Measurements from ENCODE around the gene CIZ1. TPM values are rescaled to one million over a fixed set of nuclear protein-coding genes. Genes with fewer than 3 reads are reported as not detected.
A peak's percentile ranks its signal among the peaks of the same experiment; 100 is the strongest.

The CIZ1 gene
- total and polyA plus RNA-seq, 2 experiments from 2014 or later = 48.5 to 73.1 TPM

DNA sequence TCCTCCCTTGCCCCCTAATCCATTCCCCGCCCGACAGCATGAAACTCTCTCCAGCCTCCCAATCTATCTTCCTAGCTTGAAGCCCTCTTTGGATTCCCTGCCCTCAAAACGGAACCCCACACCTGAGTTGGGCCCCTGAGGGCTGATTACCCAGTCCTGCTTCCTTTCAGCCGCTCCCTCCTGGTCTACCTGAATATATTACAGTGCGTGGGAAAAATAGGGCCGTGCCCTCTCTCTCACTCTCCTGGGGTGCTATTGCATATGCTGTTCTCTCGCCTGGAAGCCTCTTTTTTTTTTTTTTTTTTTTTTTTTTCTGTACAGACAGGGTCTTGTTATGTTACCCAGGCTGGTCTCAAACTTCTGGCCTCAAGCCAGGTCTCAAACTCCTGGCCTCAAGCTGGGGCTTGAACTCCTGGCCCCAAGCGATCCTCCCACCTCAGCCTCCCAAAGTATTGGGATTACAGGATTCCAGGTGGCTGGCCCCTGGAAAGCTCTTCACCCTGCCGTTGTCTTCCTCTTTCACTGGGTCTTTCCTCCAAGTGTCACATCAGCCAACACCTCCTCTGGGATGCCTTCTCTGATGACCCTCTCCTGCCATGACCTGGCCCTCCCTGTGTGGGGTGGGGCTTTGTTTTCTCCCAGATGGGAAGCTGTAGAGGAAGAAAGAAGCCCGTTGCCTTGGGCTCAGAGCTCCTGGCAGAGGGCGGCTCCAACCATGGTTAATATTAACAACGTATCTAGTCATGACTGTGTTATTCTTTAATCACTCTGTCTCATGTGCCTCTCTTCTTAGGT, 20.0 kb upstream of the CIZ1 start:
- H3K36me3 ChIP-seq (ENCODE audit: low read depth) = no peaks in the 10 kb centered on the region
- H3K9ac ChIP-seq = no peak overlapping the region
- no peaks in the 10 kb centered on the region for H3K79me2 ChIP-seq (ENCODE audit: insufficient read depth)
- 68 to 71% methylated on average over 11 to 12 of the region's 12 CpGs for WGBS, 2 experiments (ENCODE audit: low coverage in 1 of 2, low lambda C conversion rate in 2 of 2, missing lambda C conversion rate in 2 of 2)
- peak; percentile 56 for DNase-seq
- no peaks in the 10 kb centered on the region for H3K9me3 ChIP-seq (ENCODE audit: low read depth)
- no peak overlapping the region for H3K4me2 ChIP-seq (ENCODE audit: unreplicated experiment)
- peaks cover 4% of the 10 kb centered on the region for H3F3A ChIP-seq (ENCODE audit: insufficient read depth)
- H4K20me1 ChIP-seq (ENCODE audit: insufficient read depth) = no peaks in the 10 kb centered on the region
- in situ Hi-C loops (cut with MboI) = no loop called here
- no peaks in the 10 kb centered on the region for H3K9me2 ChIP-seq (ENCODE audit: insufficient read depth)
- no peak for TF ChIP-seq EZH2 (IDR thresholded peaks at IDR 0.05; ENCODE audit: insufficient read depth, poor library complexity, severe bottlenecking)
- TF ChIP-seq EZH2phosphoT487 (IDR thresholded peaks at IDR 0.05; ENCODE audit: insufficient read depth, low read depth) = no peak
- no peak overlapping the region for H3K27ac ChIP-seq
- H3K27me3 ChIP-seq (replicated peaks; ENCODE audit: insufficient read depth) = no peaks in the 10 kb centered on the region
- H3K4me1 ChIP-seq (ENCODE audit: insufficient read depth) = peaks cover 19% of the 10 kb centered on the region
- no peak overlapping the region for H2AFZ ChIP-seq
- H3K4me3 ChIP-seq = no peak overlapping the region

DNA sequence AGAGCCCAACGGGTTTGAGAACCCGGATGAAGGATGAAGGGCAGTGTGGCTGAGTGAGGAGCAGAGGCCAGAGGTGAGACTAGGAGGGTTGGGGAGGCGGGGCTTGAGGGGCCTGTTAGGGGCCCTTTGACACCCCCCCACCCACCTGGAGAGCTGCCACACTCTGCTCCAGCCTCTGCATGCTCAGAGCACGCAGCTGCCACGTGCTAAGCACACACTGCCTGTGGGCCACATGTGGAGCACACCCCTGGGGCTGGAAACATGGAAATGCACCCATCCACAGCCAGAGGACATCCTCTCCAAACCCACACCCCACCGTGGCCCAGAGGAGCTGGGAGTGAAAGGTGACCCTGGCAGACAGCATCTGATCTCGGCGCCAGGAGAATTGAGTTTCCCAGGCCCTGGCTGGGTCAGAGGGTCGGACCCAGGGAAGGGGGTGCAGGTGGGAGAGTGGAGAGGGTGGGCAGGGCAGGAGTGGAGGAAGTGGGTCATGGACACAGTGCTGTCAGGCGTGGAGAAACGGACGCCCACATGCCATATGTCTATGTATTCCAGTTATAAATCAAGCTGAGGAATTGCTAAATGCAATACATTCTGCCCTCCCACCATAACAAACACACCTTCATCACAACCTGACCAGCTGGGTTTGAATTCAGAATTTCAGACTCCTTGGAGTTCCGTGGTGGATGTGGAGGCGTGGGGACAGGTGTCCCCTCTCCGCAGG, 17.7 kb upstream of the CIZ1 start:
- Histone ChIP-seq H3K4me2 (ENCODE audit: unreplicated experiment) (no peak overlapping the region), H3K9me3 (ENCODE audit: low read depth) (no peaks in the 10 kb centered on the region), H2AFZ (no peak overlapping the region), H3K4me3 (no peak overlapping the region), H4K20me1 (ENCODE audit: insufficient read depth) (no peaks in the 10 kb centered on the region), H3F3A (ENCODE audit: insufficient read depth) (no peaks in the 10 kb centered on the region; the same call in 1 of the 2 replicates), H3K27ac (no peak overlapping the region), H3K79me2 (ENCODE audit: insufficient read depth) (peaks cover 12% of the 10 kb centered on the region; the same call in 1 of the 2 replicates), H3K9ac (no peak overlapping the region), H3K36me3 (ENCODE audit: low read depth) (no peaks in the 10 kb centered on the region), H3K9me2 (ENCODE audit: insufficient read depth) (no peaks in the 10 kb centered on the region), H3K27me3 (replicated peaks; ENCODE audit: insufficient read depth) (no peaks in the 10 kb centered on the region), H3K4me1 (ENCODE audit: insufficient read depth) (no peaks in the 10 kb centered on the region)
- DNase-seq = no peak
- no peak for TF ChIP-seq EZH2 (IDR thresholded peaks at IDR 0.05; ENCODE audit: insufficient read depth, poor library complexity, severe bottlenecking)
- TF ChIP-seq EZH2phosphoT487 (IDR thresholded peaks at IDR 0.05; ENCODE audit: insufficient read depth, low read depth) = no peak
- WGBS, 2 experiments (ENCODE audit: low coverage in 1 of 2, low lambda C conversion rate in 2 of 2, missing lambda C conversion rate in 2 of 2) = 65 to 69% methylated on average over 14 to 15 of the region's 15 CpGs
- in situ Hi-C loops (cut with MboI) = no loop called here

DNA sequence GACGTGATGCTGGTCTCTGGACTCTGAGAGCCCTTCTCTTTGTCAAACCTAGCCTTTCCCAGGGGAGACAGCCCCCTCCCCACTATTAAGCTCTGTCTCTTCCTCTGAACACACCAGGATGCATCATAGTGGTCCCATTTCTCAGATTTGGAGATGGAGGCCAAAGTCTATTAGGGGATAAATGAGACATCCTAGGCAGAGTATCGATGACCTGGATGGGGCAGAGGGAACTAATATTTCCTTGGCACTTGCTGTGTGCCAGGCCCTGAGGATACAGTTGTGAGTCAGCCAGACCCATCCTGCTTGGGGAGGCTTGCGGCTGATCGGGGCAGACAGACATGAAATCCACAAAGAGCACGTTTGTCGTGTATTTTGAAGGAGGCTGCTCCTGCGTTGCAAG, 17.0 kb upstream of the CIZ1 start:
- Histone ChIP-seq H3K4me3 (no peak overlapping the region), H3F3A (ENCODE audit: insufficient read depth) (no peaks in the 10 kb centered on the region; the same call in 1 of the 2 replicates), H3K9me3 (ENCODE audit: low read depth) (no peaks in the 10 kb centered on the region), H3K4me1 (ENCODE audit: insufficient read depth) (no peaks in the 10 kb centered on the region), H3K27me3 (replicated peaks; ENCODE audit: insufficient read depth) (no peaks in the 10 kb centered on the region), H3K9ac (no peak overlapping the region), H4K20me1 (ENCODE audit: insufficient read depth) (no peaks in the 10 kb centered on the region), H3K9me2 (ENCODE audit: insufficient read depth) (no peaks in the 10 kb centered on the region), H3K27ac (no peak overlapping the region), H3K4me2 (ENCODE audit: unreplicated experiment) (no peak overlapping the region), H3K79me2 (ENCODE audit: insufficient read depth) (peaks cover 15% of the 10 kb centered on the region; the same call in 1 of the 2 replicates), H3K36me3 (ENCODE audit: low read depth) (no peaks in the 10 kb centered on the region), H2AFZ (no peak overlapping the region)
- no peak for TF ChIP-seq EZH2 (IDR thresholded peaks at IDR 0.05; ENCODE audit: insufficient read depth, poor library complexity, severe bottlenecking)
- no peak for TF ChIP-seq EZH2phosphoT487 (IDR thresholded peaks at IDR 0.05; ENCODE audit: insufficient read depth, low read depth)
- in situ Hi-C loops (cut with MboI) = no loop called here
- DNase-seq = no peak
- WGBS, 2 experiments (ENCODE audit: low coverage in 1 of 2, low lambda C conversion rate in 2 of 2, missing lambda C conversion rate in 2 of 2) = 56 to 58% methylated on average over 7 of the region's 7 CpGs

DNA sequence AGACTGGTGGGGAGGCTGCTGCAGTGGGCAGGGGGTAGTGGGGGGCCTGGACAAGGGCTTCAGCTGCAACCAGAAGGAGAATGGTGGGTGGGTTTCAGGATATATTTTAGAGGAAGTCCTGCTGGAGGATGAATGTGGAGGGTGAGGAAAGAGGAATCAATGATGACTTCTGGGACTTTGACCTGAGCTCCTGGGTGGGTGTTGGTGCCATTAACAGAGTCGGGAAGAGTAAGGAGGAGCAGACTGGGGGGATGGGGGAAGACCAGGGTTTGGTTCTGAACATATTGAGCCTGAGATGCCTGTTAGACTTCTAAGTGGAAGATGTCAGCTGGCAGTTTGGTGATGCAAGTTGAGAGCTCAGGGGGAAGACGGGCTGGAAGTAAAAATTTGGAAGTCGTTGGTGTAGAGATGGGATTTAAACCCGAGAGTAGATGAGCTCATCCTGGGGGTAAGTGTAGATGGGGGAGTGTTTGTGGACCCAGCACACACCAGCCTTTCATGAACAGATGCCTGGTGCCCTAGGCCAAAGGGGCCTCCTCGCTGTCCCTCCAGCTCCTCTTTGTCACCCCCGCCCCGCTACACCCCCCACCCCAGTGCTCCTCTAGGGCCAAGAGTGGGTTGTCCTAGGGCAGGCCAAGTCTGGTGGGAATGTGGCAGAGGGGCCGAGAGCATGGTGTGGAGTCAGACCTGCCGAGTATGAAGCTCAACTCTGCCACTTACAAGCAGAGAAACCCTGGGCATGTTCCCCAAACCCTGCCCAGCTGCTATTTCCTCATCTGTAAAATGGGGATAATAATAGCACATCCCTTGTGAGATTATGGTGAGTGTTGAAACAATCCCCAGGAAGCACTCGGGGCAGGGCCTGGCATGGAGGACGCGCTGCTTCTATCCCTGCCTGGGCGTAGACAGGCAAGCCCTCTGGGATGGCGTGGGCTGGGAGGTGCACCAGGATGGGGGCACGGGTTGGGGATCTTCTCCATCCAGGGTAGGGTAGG, 15.8 kb upstream of the CIZ1 start:
- Histone ChIP-seq H3K9ac (no peak overlapping the region), H3K9me3 (ENCODE audit: low read depth) (no peaks in the 10 kb centered on the region), H4K20me1 (ENCODE audit: insufficient read depth) (no peaks in the 10 kb centered on the region), H3K79me2 (ENCODE audit: insufficient read depth) (peaks cover 15% of the 10 kb centered on the region; the same call in 1 of the 2 replicates), H3F3A (ENCODE audit: insufficient read depth) (peaks cover 3% of the 10 kb centered on the region; the same call in 1 of the 2 replicates), H3K9me2 (ENCODE audit: insufficient read depth) (no peaks in the 10 kb centered on the region), H3K4me1 (ENCODE audit: insufficient read depth) (peaks cover 7% of the 10 kb centered on the region), H3K4me3 (no peak overlapping the region), H3K36me3 (ENCODE audit: low read depth) (no peaks in the 10 kb centered on the region), H3K27me3 (replicated peaks; ENCODE audit: insufficient read depth) (no peaks in the 10 kb centered on the region), H3K4me2 (ENCODE audit: unreplicated experiment) (no peak overlapping the region), H2AFZ (no peak overlapping the region), H3K27ac (no peak overlapping the region)
- TF ChIP-seq EZH2phosphoT487 (IDR thresholded peaks at IDR 0.05; ENCODE audit: insufficient read depth, low read depth) = no peak
- no peak for TF ChIP-seq EZH2 (IDR thresholded peaks at IDR 0.05; ENCODE audit: insufficient read depth, poor library complexity, severe bottlenecking)
- no peak for DNase-seq
- in situ Hi-C loops (cut with MboI) = no loop called here
- WGBS, 2 experiments (ENCODE audit: low coverage in 1 of 2, low lambda C conversion rate in 2 of 2, missing lambda C conversion rate in 2 of 2) = 48 to 53% methylated on average over 12 of the region's 15 CpGs
